H9 (cell line): ENCODE measurements around the gene TMF1. TPM values are rescaled to one million over a fixed set of nuclear protein-coding genes. Genes with fewer than 3 reads are reported as not detected.
A peak's percentile ranks its signal among the peaks of the same experiment; 100 is the strongest.

Experiments used
- DNase-seq: peaks from one replicate; pipeline ENCODE4 v3.0.0-alpha.2; 2017
- H2AFZ ChIP-seq: one replicate; pipeline ENCODE4 v1.6.1; 2013; ENCODE audit warnings: mild to moderate bottlenecking, low read length, control low read depth, moderate library complexity
- H2AK5ac ChIP-seq: 2 replicates; pipeline ENCODE4 v1.6.1; 2013; ENCODE audit warnings: low read length, control low read depth, mixed read lengths; ENCODE audit not compliant: insufficient read length
- H2BK120ac ChIP-seq: one replicate; pipeline ENCODE4 v1.6.1; 2013; ENCODE audit warnings: low read depth, mild to moderate bottlenecking, low read length, control low read depth, inconsistent platforms; ENCODE audit not compliant: poor library complexity, severe bottlenecking
- H2BK12ac ChIP-seq: 2 replicates; pipeline ENCODE4 v1.6.1; 2013; ENCODE audit warnings: low read length, control low read depth, mixed read lengths, low read depth; ENCODE audit not compliant: insufficient read length
- H2BK15ac ChIP-seq: 2 replicates; pipeline ENCODE4 v1.6.1; 2013; ENCODE audit warnings: low read depth, low read length, control low read depth
- H2BK20ac ChIP-seq: one replicate; pipeline ENCODE4 v1.6.1; 2013; ENCODE audit warnings: low read depth, mild to moderate bottlenecking, low read length, control low read depth, inconsistent platforms; ENCODE audit not compliant: poor library complexity, severe bottlenecking
- H2BK5ac ChIP-seq: 2 replicates; pipeline ENCODE4 v1.6.1; 2013; ENCODE audit warnings: low read length, control low read depth, mixed read lengths; ENCODE audit not compliant: insufficient read length
- H3K14ac ChIP-seq: 2 replicates; pipeline ENCODE4 v1.6.1; 2013; ENCODE audit warnings: low read length, control low read depth; ENCODE audit not compliant: insufficient read depth
- H3K18ac ChIP-seq: 2 replicates; pipeline ENCODE4 v1.6.1; 2013; ENCODE audit warnings: low read depth, mild to moderate bottlenecking, mixed read lengths, low read length, control low read depth; ENCODE audit not compliant: insufficient read length
- H3K23ac ChIP-seq: 2 replicates; pipeline ENCODE4 v1.6.1; 2013; ENCODE audit warnings: low read length, control low read depth, mixed read lengths, low read depth; ENCODE audit not compliant: insufficient read length
- H3K23me2 ChIP-seq: 2 replicates; pipeline ENCODE4 v1.6.1; 2013; ENCODE audit warnings: low read depth, mild to moderate bottlenecking, mixed read lengths, low read length, control low read depth; ENCODE audit not compliant: insufficient read length, poor library complexity, severe bottlenecking
- H3K27ac ChIP-seq: 2 replicates; pipeline ENCODE4 v1.5.1; 2013; ENCODE audit warnings: low read length, control low read depth, mixed read lengths, low read depth; ENCODE audit not compliant: insufficient read length
- H3K27me3 ChIP-seq: 2 replicates; pipeline ENCODE4 v1.6.1; 2013; ENCODE audit warnings: low read length, control low read depth, inconsistent platforms; ENCODE audit not compliant: insufficient read depth
- H3K4ac ChIP-seq: 2 replicates; pipeline ENCODE4 v1.6.1; 2013; ENCODE audit warnings: low read depth, mild to moderate bottlenecking, control low read depth, inconsistent platforms, low read length, moderate library complexity
- H3K4me1 ChIP-seq: 2 replicates; pipeline ENCODE4 v1.6.1; 2013; ENCODE audit warnings: low read length, control low read depth, inconsistent platforms; ENCODE audit not compliant: insufficient read depth
- H3K4me2 ChIP-seq: 2 replicates; pipeline ENCODE4 v1.6.1; 2013; ENCODE audit warnings: low read length, control low read depth, mixed read lengths; ENCODE audit not compliant: insufficient read length, insufficient read depth
- H3K56ac ChIP-seq: 2 replicates; pipeline ENCODE4 v1.6.1; 2013; ENCODE audit warnings: low read depth, mild to moderate bottlenecking, mixed read lengths, low read length, control low read depth; ENCODE audit not compliant: insufficient read length
- H3K79me1 ChIP-seq: 2 replicates; pipeline ENCODE4 v1.6.1; 2013; ENCODE audit warnings: low read depth, mild to moderate bottlenecking, moderate library complexity, low read length, control low read depth, inconsistent platforms; ENCODE audit not compliant: insufficient read depth, poor library complexity, severe bottlenecking
- H3K79me2 ChIP-seq: 2 replicates; pipeline ENCODE4 v1.6.1; 2013; ENCODE audit warnings: low read length, control low read depth, inconsistent platforms; ENCODE audit not compliant: insufficient read depth
- H3K9ac ChIP-seq: 2 replicates; pipeline ENCODE4 v1.6.1; 2013; ENCODE audit warnings: low read length, control low read depth, mixed read lengths; ENCODE audit not compliant: insufficient read length; ENCODE audit errors: extremely low read depth
- H3K9me3 ChIP-seq: one replicate; pipeline ENCODE4 v1.6.1; 2013; ENCODE audit warnings: low read depth, low read length, inconsistent platforms; ENCODE audit not compliant: control insufficient read depth
- H3T11ph ChIP-seq: one replicate; pipeline ENCODE4 v1.6.1; 2013; ENCODE audit warnings: mild to moderate bottlenecking, low read length, control low read depth, inconsistent platforms
- H4K20me1 ChIP-seq: one replicate; pipeline ENCODE4 v1.6.1; 2013; ENCODE audit not compliant: control insufficient read depth, insufficient read length, insufficient read depth
- H4K5ac ChIP-seq: 2 replicates; pipeline ENCODE4 v1.6.1; 2013; ENCODE audit warnings: low read depth, mild to moderate bottlenecking, mixed read lengths, low read length, control low read depth; ENCODE audit not compliant: insufficient read length
- H4K8ac ChIP-seq: replicated peaks from 2 replicates; pipeline ENCODE4 v1.6.1; 2013; ENCODE audit warnings: low read length, control low read depth, mixed read lengths, low read depth; ENCODE audit not compliant: insufficient read length
- H4K91ac ChIP-seq: 2 replicates; pipeline ENCODE4 v1.6.1; 2013; ENCODE audit warnings: low read depth, mild to moderate bottlenecking, moderate library complexity, mixed read lengths, low read length, control low read depth; ENCODE audit not compliant: insufficient read length
- H3K27ac Mint-ChIP-seq, 3 experiments: 2 replicates in 2 of 3; 3 replicates in 1 of 3; pipeline ENCODE4 v1.8.0; 2020 to 2021; ENCODE audit warnings: mixed read lengths in 3 of 3, mild to moderate bottlenecking in 1 of 3, moderate library complexity in 1 of 3
- H3K27me3 Mint-ChIP-seq: 2 replicates; pipeline ENCODE4 v1.8.0; 2021; ENCODE audit warnings: low read depth, mild to moderate bottlenecking, moderate library complexity, mixed read lengths
- H3K36me3 Mint-ChIP-seq, 3 experiments: 2 replicates in 2 of 3; 3 replicates in 1 of 3; pipeline ENCODE4 v1.8.0; 2020 to 2021; ENCODE audit warnings: low read depth in 3 of 3, mixed read lengths in 3 of 3; ENCODE audit not compliant: insufficient read depth in 1 of 3
- H3K4me1 Mint-ChIP-seq, 2 experiments: 2 replicates each; pipeline ENCODE4 v1.8.0; 2020; ENCODE audit warnings: mixed read lengths in 2 of 2
- H3K4me3 Mint-ChIP-seq, 2 experiments: 2 replicates in 1 of 2; 3 replicates in 1 of 2; pipeline ENCODE4 v1.8.0; 2020 to 2021; ENCODE audit warnings: mild to moderate bottlenecking in 2 of 2, mixed read lengths in 2 of 2, moderate library complexity in 1 of 2
- H3K9me3 Mint-ChIP-seq, 2 experiments: 2 replicates in 1 of 2; 3 replicates in 1 of 2; pipeline ENCODE4 v1.8.0; 2020; ENCODE audit warnings: mild to moderate bottlenecking in 2 of 2, mixed read lengths in 2 of 2, moderate library complexity in 1 of 2
- WGBS: extraction: QIAGEN DNeasy Blood & Tissue Kit; methylation state at CpG from one replicate; pipeline ENCODE4 v1.1.7; 2013; ENCODE audit warnings: missing lambda C conversion rate, low lambda C conversion rate, mixed read lengths; ENCODE audit not compliant: insufficient read length; ENCODE audit errors: extremely low coverage; 5-methylcytosine and 5-hydroxymethylcytosine counted together
- total RNA-seq: library from RNA; stranded (reverse); gene quantifications from 2 replicates; pipeline ENCODE4 v1.2.1, GENCODE V29; 2021
- TF ChIP-seq, protein P1 (sequence below): fragments of 200-600 bp; sonication (generic); conservative IDR thresholded peaks from 3 replicates; pipeline ENCODE4 v1.8.0; 2021; ENCODE audit warnings: antibody characterized with exemption, mild to moderate bottlenecking

The TMF1 gene
- total RNA-seq, 1 experiment from 2014 or later: 21.9 TPM

DNA sequence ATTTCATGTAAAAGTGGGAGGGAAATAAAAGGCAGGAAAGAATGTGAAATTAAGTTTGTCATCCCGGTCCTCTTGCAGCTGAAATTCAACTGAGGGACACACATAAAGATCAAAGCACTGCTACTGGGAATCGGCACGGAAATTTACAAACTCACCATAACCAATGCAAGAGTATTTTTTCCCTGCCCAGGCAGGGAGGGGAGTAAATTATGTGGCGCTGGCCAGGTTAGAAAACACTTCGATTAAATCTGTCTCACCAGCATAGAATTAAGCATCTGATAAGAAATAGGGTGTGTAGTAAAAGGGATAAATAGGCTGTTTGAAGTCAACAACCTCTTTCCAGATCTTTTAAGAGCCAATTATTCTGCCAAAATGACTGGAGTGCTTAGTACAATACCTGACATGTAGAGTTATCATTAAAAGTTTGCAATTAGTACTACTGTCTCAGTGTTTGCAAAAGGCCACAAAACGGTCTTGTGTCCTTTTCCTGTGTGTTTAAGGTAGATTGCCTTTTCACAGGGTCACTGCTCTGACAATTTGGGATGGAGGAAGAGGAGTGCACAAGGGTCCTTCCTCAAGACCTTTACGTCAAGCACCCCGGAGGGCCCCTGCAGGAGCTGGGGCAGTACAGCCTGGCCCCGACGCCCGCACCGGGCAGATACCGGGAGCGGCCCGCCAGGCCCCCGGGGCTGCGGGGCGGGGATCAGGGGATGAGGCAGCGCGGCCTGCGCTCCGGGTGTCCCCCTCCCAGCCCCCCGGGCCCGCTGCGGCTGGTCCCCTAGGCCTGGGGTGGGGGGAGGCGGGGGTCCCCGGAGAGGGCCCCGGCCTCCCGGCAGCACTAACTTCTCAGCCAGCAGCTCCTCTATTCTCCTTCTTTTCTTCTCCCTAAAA lies 27.4 kb upstream of the TMF1 start:
- peak overlapping the region; percentile 85 to 92 for H3K4me3 Mint-ChIP-seq
- Histone ChIP-seq H4K8ac (no peak overlapping the region), H3K79me1 (peaks cover 6% of the 10 kb centered on the region), H3K4me1 (peaks cover 2% of the 10 kb centered on the region; the same call in 1 of the 2 replicates), H3K18ac (no peak overlapping the region), H3K4me2 (peak overlapping the region; percentile 92), H4K5ac (no peak overlapping the region), H3K23me2 (peaks cover 2% of the 10 kb centered on the region), H3K9me3 (no peaks in the 10 kb centered on the region), H3K9ac (peak overlapping the region; percentile 70), H3K14ac (peak overlapping the region; percentile 4), H3K27me3 (no peaks in the 10 kb centered on the region), H4K91ac (no peak overlapping the region), H2BK5ac (no peak overlapping the region), H4K20me1 (no peaks in the 10 kb centered on the region), H3K79me2 (peaks cover 5% of the 10 kb centered on the region; the same call in 1 of the 2 replicates), H3K23ac (no peak overlapping the region), H2AK5ac (no peak overlapping the region), H3K56ac (no peak overlapping the region), H2BK120ac (no peak overlapping the region), H3T11ph (no peak overlapping the region), H2BK20ac (no peak overlapping the region), H2BK15ac (no peak overlapping the region), H3K27ac (no peak overlapping the region), H2BK12ac (no peak overlapping the region), H3K4ac (no peak overlapping the region), H2AFZ (no peak overlapping the region)
- peaks cover 23 to 27% of the 10 kb centered on the region in 2 experiments for H3K4me1 Mint-ChIP-seq
- TF ChIP-seq, protein P1, sequence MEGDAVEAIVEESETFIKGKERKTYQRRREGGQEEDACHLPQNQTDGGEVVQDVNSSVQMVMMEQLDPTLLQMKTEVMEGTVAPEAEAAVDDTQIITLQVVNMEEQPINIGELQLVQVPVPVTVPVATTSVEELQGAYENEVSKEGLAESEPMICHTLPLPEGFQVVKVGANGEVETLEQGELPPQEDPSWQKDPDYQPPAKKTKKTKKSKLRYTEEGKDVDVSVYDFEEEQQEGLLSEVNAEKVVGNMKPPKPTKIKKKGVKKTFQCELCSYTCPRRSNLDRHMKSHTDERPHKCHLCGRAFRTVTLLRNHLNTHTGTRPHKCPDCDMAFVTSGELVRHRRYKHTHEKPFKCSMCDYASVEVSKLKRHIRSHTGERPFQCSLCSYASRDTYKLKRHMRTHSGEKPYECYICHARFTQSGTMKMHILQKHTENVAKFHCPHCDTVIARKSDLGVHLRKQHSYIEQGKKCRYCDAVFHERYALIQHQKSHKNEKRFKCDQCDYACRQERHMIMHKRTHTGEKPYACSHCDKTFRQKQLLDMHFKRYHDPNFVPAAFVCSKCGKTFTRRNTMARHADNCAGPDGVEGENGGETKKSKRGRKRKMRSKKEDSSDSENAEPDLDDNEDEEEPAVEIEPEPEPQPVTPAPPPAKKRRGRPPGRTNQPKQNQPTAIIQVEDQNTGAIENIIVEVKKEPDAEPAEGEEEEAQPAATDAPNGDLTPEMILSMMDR: no peak
- WGBS: no CpG with 5 or more reads among the region's 29 CpGs
- peaks cover 1 to 12% (median 8%) of the 10 kb centered on the region in 3 experiments; a peak in 6 of 7 replicates for H3K36me3 Mint-ChIP-seq
- H3K27ac Mint-ChIP-seq: peak overlapping the region in 2 of 3 experiments; percentile 20 to 40; a peak in 5 of 7 replicates
- DNase-seq: peak; percentile 33
- no peaks in the 10 kb centered on the region; the same call in 1 of the 2 replicates for H3K27me3 Mint-ChIP-seq
- no peaks in the 10 kb centered on the region for H3K9me3 Mint-ChIP-seq
